H1 (cell line): ENCODE measurements around the gene ACOX1. TPM values are rescaled to one million over a fixed set of nuclear protein-coding genes. Genes with fewer than 3 reads are reported as not detected.

Experiments
- CTCF ChIA-PET: fragments of 300-600 bp; sonication (Branson Sonifier 250); formaldehyde crosslinking; loops from one replicate; lab custom pipeline; 2021; ENCODE audit not compliant: partially characterized antibody; lab: Charles Lee
- POLR2A ChIA-PET: fragments of 300-600 bp; sonication (Branson Sonifier 250); formaldehyde crosslinking; loops from one replicate; lab custom pipeline; 2021; ENCODE audit warnings: inconsistent platforms; ENCODE audit not compliant: partially characterized antibody; lab: Charles Lee
- DNase-seq, 2 experiments: peaks; one replicate each; pipeline versions ENCODE4 v3.0.0 to v3.0.0-alpha.2; 2010 to 2022; ENCODE audit warnings: low spot score in 2 of 2, low read depth in 1 of 2, mixed read lengths in 1 of 2
- FAIRE-seq: peaks from 2 replicates; lab custom pipeline; 2011; peaks lifted over from hg19 to GRCh38; lab: Jason Lieb, UNC
- H2AFZ ChIP-seq: 2 replicates; pipeline ENCODE4 v1.8.1; 2012; ENCODE audit warnings: low read length, inconsistent platforms
- H2AK5ac ChIP-seq: 2 replicates; pipeline ENCODE4 v1.6.1; 2013; ENCODE audit warnings: low read depth, low read length
- H2BK120ac ChIP-seq: replicated peaks from 2 replicates; pipeline ENCODE3; 2013; ENCODE audit warnings: low read depth, low read length, inconsistent platforms
- H2BK12ac ChIP-seq: 2 replicates; pipeline ENCODE4 v1.6.1; 2013; ENCODE audit warnings: low read depth, low read length
- H2BK15ac ChIP-seq: 2 replicates; pipeline ENCODE4 v1.6.1; 2013; ENCODE audit warnings: low read length
- H2BK20ac ChIP-seq: 2 replicates; pipeline ENCODE4 v1.6.1; 2013; ENCODE audit warnings: low read length
- H2BK5ac ChIP-seq: 2 replicates; pipeline ENCODE4 v1.6.1; 2013; ENCODE audit warnings: low read depth, low read length
- H3K14ac ChIP-seq: 2 replicates; pipeline ENCODE4 v1.6.1; 2013; ENCODE audit warnings: inconsistent platforms; ENCODE audit not compliant: insufficient read length
- H3K18ac ChIP-seq: 2 replicates; pipeline ENCODE4 v1.6.1; 2013; ENCODE audit warnings: low read length; ENCODE audit errors: extremely low read depth
- H3K23ac ChIP-seq: 2 replicates; pipeline ENCODE4 v1.6.1; 2013; ENCODE audit warnings: inconsistent platforms; ENCODE audit not compliant: insufficient read length
- H3K23me2 ChIP-seq: 2 replicates; pipeline ENCODE4 v1.6.1; 2013; ENCODE audit warnings: low read depth, low read length
- H3K27ac ChIP-seq: 2 replicates; pipeline ENCODE4 v1.6.1; 2011; ENCODE audit warnings: low read depth, low read length, inconsistent platforms
- H3K27me3 ChIP-seq, 4 experiments: replicated peaks in 1 of 4; 1 replicate in 1 of 4; 2 replicates in 3 of 4; pipeline versions ENCODE4 v1.6.1 to v1.8.1; 2011 to 2013; ENCODE audit warnings: low read length in 3 of 4, mild to moderate bottlenecking in 3 of 4, inconsistent platforms in 2 of 4, mixed read lengths in 2 of 4, moderate library complexity in 1 of 4; ENCODE audit not compliant: control insufficient read depth in 3 of 4, insufficient read depth in 3 of 4; ENCODE audit errors: extremely low read depth in 1 of 4
- H3K36me3 ChIP-seq, 4 experiments: 2 replicates each; pipeline versions ENCODE4 v1.6.1 to v1.8.1; 2011 to 2013; ENCODE audit warnings: mild to moderate bottlenecking in 4 of 4, low read length in 3 of 4, moderate library complexity in 2 of 4, control low read depth in 1 of 4, inconsistent platforms in 1 of 4; ENCODE audit not compliant: insufficient read depth in 4 of 4, control insufficient read depth in 2 of 4
- H3K4ac ChIP-seq: replicated peaks from 2 replicates; pipeline ENCODE3; 2013; ENCODE audit warnings: low read length, low read depth, mixed read lengths, inconsistent platforms; ENCODE audit not compliant: insufficient read length
- H3K4me1 ChIP-seq, 4 experiments: replicated peaks in 1 of 4; 1 replicate in 1 of 4; 2 replicates in 3 of 4; pipeline versions ENCODE4 v1.6.1 to v1.8.1; 2011 to 2013; ENCODE audit warnings: low read length in 3 of 4, inconsistent platforms in 2 of 4, mixed read lengths in 1 of 4; ENCODE audit not compliant: insufficient read depth in 4 of 4, control insufficient read depth in 3 of 4
- H3K4me2 ChIP-seq, 2 experiments: 2 replicates each; pipeline versions ENCODE4 v1.6.1 to v1.8.1; 2011 to 2013; ENCODE audit warnings: low read depth in 2 of 2, low read length in 2 of 2, control low read depth in 1 of 2, inconsistent platforms in 1 of 2, mild to moderate bottlenecking in 1 of 2; ENCODE audit not compliant: insufficient read depth in 1 of 2
- H3K4me3 ChIP-seq, 4 experiments: fragments of 200-600, 300-600 bp in 1 of 4; sonication (generic), shearing (Covaris generic), sonication (Bioruptor Twin) in 1 of 4; 2 replicates each; pipeline versions ENCODE4 v1.5.1 to v1.8.1; 2011 to 2016; ENCODE audit warnings: low read length in 4 of 4, low read depth in 3 of 4, control low read depth in 2 of 4, inconsistent platforms in 2 of 4, mild to moderate bottlenecking in 2 of 4, mixed read lengths in 1 of 4, moderate library complexity in 1 of 4; ENCODE audit not compliant: insufficient read depth in 2 of 4; ENCODE audit errors: extremely low read depth in 1 of 4
- H3K56ac ChIP-seq: replicated peaks from 2 replicates; pipeline ENCODE3; 2013; ENCODE audit warnings: low read depth, mild to moderate bottlenecking, mixed read lengths, low read length, inconsistent platforms; ENCODE audit not compliant: insufficient read length
- H3K79me1 ChIP-seq: 2 replicates; pipeline ENCODE4 v1.6.1; 2013; ENCODE audit warnings: low read depth, low read length, control low read depth
- H3K79me2 ChIP-seq, 2 experiments: 2 replicates each; pipeline versions ENCODE4 v1.6.1 to v1.8.1; 2012 to 2013; ENCODE audit warnings: low read length in 2 of 2, mild to moderate bottlenecking in 2 of 2, inconsistent platforms in 1 of 2; ENCODE audit not compliant: insufficient read depth in 2 of 2, control insufficient read depth in 1 of 2
- H3K9ac ChIP-seq, 4 experiments: replicated peaks in 1 of 4; 1 replicate in 1 of 4; 2 replicates in 3 of 4; pipeline versions ENCODE4 v1.6.1 to v1.8.1; 2011 to 2013; ENCODE audit warnings: low read depth in 3 of 4, low read length in 3 of 4, control low read depth in 2 of 4, mild to moderate bottlenecking in 2 of 4, moderate library complexity in 2 of 4, inconsistent platforms in 1 of 4; ENCODE audit errors: extremely low read depth in 1 of 4
- H3K9me3 ChIP-seq, 2 experiments: 2 replicates each; pipeline versions ENCODE4 v1.6.1 to v1.8.1; 2012 to 2013; ENCODE audit warnings: mild to moderate bottlenecking in 2 of 2, moderate library complexity in 2 of 2, control low read depth in 1 of 2, inconsistent platforms in 1 of 2, low read depth in 1 of 2, low read length in 1 of 2, mixed read lengths in 1 of 2; ENCODE audit not compliant: insufficient read depth in 2 of 2
- H4K20me1 ChIP-seq, 2 experiments: replicated peaks in 1 of 2; 2 replicates each; pipeline versions ENCODE3 to v1.8.1; 2011 to 2013; ENCODE audit warnings: inconsistent platforms in 2 of 2, low read length in 2 of 2, mild to moderate bottlenecking in 1 of 2; ENCODE audit not compliant: insufficient read depth in 2 of 2, control insufficient read depth in 1 of 2
- H4K5ac ChIP-seq: 2 replicates; pipeline ENCODE4 v1.6.1; 2013; ENCODE audit warnings: low read length, low read depth, mixed read lengths, inconsistent platforms; ENCODE audit not compliant: insufficient read length
- H4K8ac ChIP-seq: 2 replicates; pipeline ENCODE4 v1.8.0; 2013; ENCODE audit warnings: mild to moderate bottlenecking, moderate library complexity, low read length, inconsistent platforms; ENCODE audit not compliant: insufficient read depth; ENCODE audit errors: extremely low read depth
- H4K91ac ChIP-seq: replicated peaks from 2 replicates; pipeline ENCODE3; 2013; ENCODE audit warnings: low read length, mixed read lengths, inconsistent platforms; ENCODE audit not compliant: insufficient read length
- CBX8 ChIP-seq: fragments of 300-800, 300-1000 bp; sonication (generic); IDR thresholded peaks from 2 replicates; pipeline ENCODE4 v1.7.1; 2016; ENCODE audit warnings: low read depth, low read length, borderline replicate concordance
- GABPA ChIP-seq: IDR thresholded peaks from 2 replicates; pipeline ENCODE4 v1.6.1; 2011; ENCODE audit warnings: mild to moderate bottlenecking, low read length, moderate library complexity, borderline replicate concordance; ENCODE audit not compliant: insufficient read depth
- RNF2 ChIP-seq: fragments of 200-900, 300-1000 bp; sonication (generic); IDR thresholded peaks from 2 replicates; pipeline ENCODE4 v1.7.1; 2016; ENCODE audit warnings: borderline replicate concordance, low read depth, mild to moderate bottlenecking, antibody characterized with exemption, low read length; ENCODE audit not compliant: poor library complexity, severe bottlenecking; ENCODE audit errors: missing control alignments
- WGBS, 2 experiments: shearing (Covaris generic) in 1 of 2; methylation state at CpG; one replicate each; pipeline versions ENCODE4 v1.1.6 to v1.1.7; 2013 to 2015; ENCODE audit warnings: low lambda C conversion rate in 2 of 2, mixed read lengths in 2 of 2, inconsistent platforms in 1 of 2, low coverage in 1 of 2, missing lambda C conversion rate in 1 of 2; ENCODE audit not compliant: insufficient replicate concordance in 2 of 2, insufficient coverage in 1 of 2, insufficient read length in 1 of 2; ENCODE audit errors: extremely low coverage in 1 of 2, missing lambda C conversion rate in 1 of 2; 5-methylcytosine and 5-hydroxymethylcytosine counted together
- polyA plus RNA-seq, 7 experiments: library from polyadenylated mRNA; depleted of rRNA in 3 of 7; stranded (reverse) in 5 of 7; unstranded in 2 of 7; fragments of >200 nt in 5 of 7; fragments of 200-250 nt in 2 of 7; gene quantifications; 1 replicate in 5 of 7; 2 replicates in 1 of 7; 4 replicates in 1 of 7; pipeline versions ENCODE4 v1.2.1 to v1.2.3, GENCODE V29; 2011 to 2013; ENCODE audit warnings: missing spikeins in 2 of 7, mixed read lengths in 2 of 7
- total RNA-seq: library from RNA; stranded (reverse); fragmentation: NEBNext Ultra II Directional; extraction: Animal tissue kit (Norgen Biotek cat#: 25700); gene quantifications from 2 replicates; pipeline ENCODE4 v1.2.1, GENCODE V29; 2021

Gene ACOX1
- total and polyA plus RNA-seq, 2 of the 8 experiments (the other 6 are each of a cell fraction or from before 2014, with no cell fraction given): 10.5 to 30.4 TPM

DNA sequence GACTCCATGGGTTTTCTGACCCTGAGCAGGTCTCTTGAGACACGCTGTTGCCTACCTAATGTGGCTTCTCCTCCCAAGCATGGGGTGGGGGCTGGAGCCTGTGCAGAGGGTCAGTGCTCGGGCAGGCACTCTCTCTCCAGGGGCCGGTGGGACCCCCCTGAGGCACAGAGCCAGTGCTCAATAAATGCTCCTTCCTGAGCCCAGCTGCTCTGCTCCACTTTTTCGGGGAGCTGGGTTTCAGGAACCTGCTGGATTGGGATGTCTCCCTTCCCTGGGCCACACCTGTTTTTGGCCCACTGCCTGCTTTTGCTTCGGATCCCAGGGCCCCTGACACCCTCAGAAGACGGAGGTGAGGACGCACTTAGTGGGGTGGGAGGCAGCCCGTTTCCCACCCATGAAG, 80.9 kb downstream of the ACOX1 start:
- WGBS, 2 experiments: 92% methylated on average over 8 of the region's 8 CpGs; no CpG with 5 or more reads in 1 of the 2 experiments
- ChIA-PET CTCF (interaction anchor here (1.0 to 51.3 kb wide), 10 partner anchors 9 to 111 kb away, joined by 3 to 885 read pairs (median 4); partner anchors contain the start of gene CDK3), POLR2A (interaction anchor here (1.1 to 12.1 kb wide), 11 partner anchors 7 to 118 kb away, joined by 3 to 143 read pairs (median 16); partner anchors contain the start of genes MRPL38, TRIM47, UNK and WBP2)
- DNase-seq (no peak), FAIRE-seq (no peak)
- Histone ChIP-seq H4K91ac (no peak overlapping the region), H3K23ac (no peak overlapping the region), H2BK15ac (no peak overlapping the region), H3K4me1 (peaks cover 4 to 25% (median 13%) of the 10 kb centered on the region in 4 experiments), H3K4me2 (peak overlapping the region in 1 of 2 experiments; percentile 56; a peak in 1 of 4 replicates), H3K79me2 (peaks cover 0 to 18% of the 10 kb centered on the region in 2 experiments; a peak in 1 of 4 replicates), H3K14ac (no peak overlapping the region), H3K9me3 (no peaks in the 10 kb centered on the region), H3K27me3 (no peaks in the 10 kb centered on the region), H3K4ac (no peak overlapping the region), H3K18ac (no peak overlapping the region), H4K8ac (no peak overlapping the region), H4K20me1 (peaks cover 2 to 7% of the 10 kb centered on the region in 2 experiments), H2BK5ac (no peak overlapping the region), H2AK5ac (no peak overlapping the region), H3K9ac (no peak overlapping the region), H4K5ac (no peak overlapping the region), H2AFZ (no peak overlapping the region), H3K4me3 (no peak overlapping the region), H3K36me3 (peaks cover 5 to 35% (median 23%) of the 10 kb centered on the region in 4 experiments; a peak in 7 of 8 replicates), H2BK20ac (no peak overlapping the region), H3K27ac (no peak overlapping the region), H3K23me2 (peaks cover 8% of the 10 kb centered on the region), H3K79me1 (peaks cover 3% of the 10 kb centered on the region; the same call in 1 of the 2 replicates), H2BK120ac (no peak overlapping the region), H3K56ac (no peak overlapping the region), H2BK12ac (no peak overlapping the region)
- TF ChIP-seq GABPA (no peak), CBX8 (no peak), RNF2 (no peak)
